ENCODE data around the gene ZRANB1.

ZRANB1 gene

DNA sequence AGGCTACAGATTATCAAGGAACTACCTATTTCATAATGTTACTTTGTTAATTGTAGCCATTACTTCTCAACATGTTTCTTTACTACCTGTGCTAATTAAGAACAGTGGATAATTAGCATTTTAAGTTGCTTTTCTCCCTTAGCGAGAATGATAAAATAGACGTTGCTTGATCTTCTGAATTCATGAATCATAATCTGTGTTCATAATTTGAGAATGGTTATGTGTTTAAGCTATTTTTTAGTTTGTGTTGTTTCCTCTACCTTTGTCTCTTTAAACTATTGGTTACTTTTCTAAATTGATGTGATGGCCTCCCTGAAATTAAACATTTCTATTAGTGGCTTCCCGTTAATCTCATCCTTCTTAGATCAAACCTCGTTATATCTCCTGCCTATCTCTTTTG, at the start of gene ZRANB1:
Gene ZRANB1 (plus strand): TSS at position 301 of the 400 bp plus-strand sequence. CDS start 371 bp downstream, outside the sequence.
- no peak within 1 kb of the TSS for H3K4me3 ChIP-seq (ENCODE audit: low read depth, low read length)
- TF ChIP-seq CTCF (IDR thresholded peaks at IDR 0.05; ENCODE audit: borderline replicate concordance, insufficient read depth, low read depth, low read length), result no peak

GRCh38 chr10:124892905-124893304, 49.0 kb upstream of the ZRANB1 start:
- no peak for TF ChIP-seq CTCF (IDR thresholded peaks at IDR 0.05; ENCODE audit: borderline replicate concordance, insufficient read depth, low read depth, low read length)
- no peak overlapping the region for H3K4me3 ChIP-seq (ENCODE audit: low read depth, low read length)

GRCh38 chr10:124894569-124895215, 47.2 kb upstream of the ZRANB1 start:
- no peak for TF ChIP-seq CTCF (IDR thresholded peaks at IDR 0.05; ENCODE audit: borderline replicate concordance, insufficient read depth, low read depth, low read length)
- no peak overlapping the region for H3K4me3 ChIP-seq (ENCODE audit: low read depth, low read length)

GRCh38 chr10:124896751-124897150, 45.2 kb upstream of the ZRANB1 start:
- TF ChIP-seq CTCF (IDR thresholded peaks at IDR 0.05; ENCODE audit: borderline replicate concordance, insufficient read depth, low read depth, low read length), result no peak
- H3K4me3 ChIP-seq (ENCODE audit: low read depth, low read length), result no peak overlapping the region

GRCh38 chr10:124898471-124898870, 43.5 kb upstream of the ZRANB1 start:
- no peak for TF ChIP-seq CTCF (IDR thresholded peaks at IDR 0.05; ENCODE audit: borderline replicate concordance, insufficient read depth, low read depth, low read length)
- no peak overlapping the region for H3K4me3 ChIP-seq (ENCODE audit: low read depth, low read length)

DNA sequence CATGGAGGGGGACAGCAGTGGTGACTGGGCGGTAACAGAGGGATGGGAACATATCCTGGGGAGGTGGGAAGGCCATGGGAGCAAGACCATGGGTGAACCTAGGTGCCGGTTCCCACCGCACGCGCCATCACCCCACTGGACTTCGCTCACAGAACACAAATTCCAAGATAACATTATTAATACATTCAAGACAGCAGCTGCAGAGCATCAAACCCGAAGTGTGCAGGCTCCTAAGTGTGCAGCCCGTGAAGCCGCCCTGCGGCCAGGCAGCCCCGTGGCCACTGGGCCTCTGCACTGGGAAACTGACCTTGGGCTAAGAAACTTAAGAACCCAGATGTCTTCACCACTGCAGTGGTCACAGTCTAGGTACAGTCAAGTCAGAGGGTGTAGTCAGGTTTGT, 42.8 kb upstream of the ZRANB1 start:
- no peak for TF ChIP-seq CTCF (IDR thresholded peaks at IDR 0.05; ENCODE audit: borderline replicate concordance, insufficient read depth, low read depth, low read length)
- no peak overlapping the region for H3K4me3 ChIP-seq (ENCODE audit: low read depth, low read length)

DNA sequence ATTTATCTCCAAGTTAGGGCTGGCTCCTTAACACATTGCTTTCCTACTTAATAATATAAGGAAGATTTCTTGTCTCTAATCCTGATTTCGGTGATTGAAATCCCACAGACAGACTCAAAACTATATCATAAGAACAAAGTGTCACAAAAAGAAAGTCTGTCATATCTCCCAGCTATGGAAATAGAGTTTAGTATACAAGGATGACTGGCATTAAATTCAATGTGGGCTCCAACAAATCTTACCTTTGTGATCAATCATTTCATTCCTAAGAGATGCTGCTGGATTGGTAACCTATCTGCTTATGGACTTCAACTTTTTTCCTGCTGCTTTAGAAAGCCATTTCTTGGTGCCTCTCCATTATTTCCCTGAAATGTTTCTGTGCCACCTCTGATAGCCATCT, 39.5 kb upstream of the ZRANB1 start:
- no peak for TF ChIP-seq CTCF (IDR thresholded peaks at IDR 0.05; ENCODE audit: borderline replicate concordance, insufficient read depth, low read depth, low read length)
- H3K4me3 ChIP-seq (ENCODE audit: low read depth, low read length), result no peak overlapping the region
